HEK293 (cell line): Measurements from ENCODE around the gene MAML2.

Source experiments
- BCL11A ChIP-seq: fragments of 450-650 bp; formaldehyde crosslinking; IDR thresholded peaks from 2 replicates; pipeline ENCODE4 v1.5.1; 2016; ENCODE audit warnings: low read depth, missing biosample characterization, missing genetic modification characterization
- FEZF1 ChIP-seq: fragments of 450-650 bp; formaldehyde crosslinking; IDR thresholded peaks from 2 replicates; pipeline ENCODE4 v1.5.1; 2016; ENCODE audit warnings: missing biosample characterization, missing genetic modification characterization
- GLIS2 ChIP-seq: fragments of 450-650 bp; formaldehyde crosslinking; IDR thresholded peaks from 2 replicates; pipeline ENCODE4 v1.5.1; 2016; ENCODE audit warnings: missing biosample characterization, missing genetic modification characterization
- HIC1 ChIP-seq: fragments of 450-650 bp; formaldehyde crosslinking; IDR thresholded peaks from 2 replicates; pipeline ENCODE4 v1.5.1; 2016; ENCODE audit warnings: missing biosample characterization, missing genetic modification characterization
- INSM2 ChIP-seq: fragments of 450-650 bp; formaldehyde crosslinking; IDR thresholded peaks from 2 replicates; pipeline ENCODE4 v1.5.1; 2016; ENCODE audit warnings: missing biosample characterization, missing genetic modification characterization
- KLF10 ChIP-seq: fragments of 450-650 bp; IDR thresholded peaks from 2 replicates; pipeline ENCODE4 v1.5.1; 2018; ENCODE audit warnings: missing biosample characterization, mild to moderate bottlenecking, missing genetic modification characterization
- MZF1 ChIP-seq: fragments of 450-650 bp; formaldehyde crosslinking; IDR thresholded peaks from 2 replicates; pipeline ENCODE4 v1.5.1; 2017; ENCODE audit warnings: missing biosample characterization, missing genetic modification characterization, borderline replicate concordance
- OSR2 ChIP-seq: fragments of 450-650 bp; formaldehyde crosslinking; IDR thresholded peaks from 2 replicates; pipeline ENCODE4 v1.5.1; 2016; ENCODE audit warnings: missing biosample characterization, missing genetic modification characterization
- RBAK ChIP-seq: fragments of 450-650 bp; formaldehyde crosslinking; IDR thresholded peaks from 2 replicates; pipeline ENCODE4 v1.5.1; 2016; ENCODE audit warnings: missing biosample characterization, missing genetic modification characterization
- SP7 ChIP-seq: fragments of 450-650 bp; formaldehyde crosslinking; IDR thresholded peaks from 2 replicates; pipeline ENCODE4 v1.5.1; 2016; ENCODE audit warnings: missing biosample characterization, missing genetic modification characterization
- TRIM28 ChIP-seq: IDR thresholded peaks from 2 replicates; pipeline ENCODE4 v1.6.1; 2011; ENCODE audit warnings: low read length, control low read depth, borderline replicate concordance
- WT1 ChIP-seq: fragments of 450-650 bp; formaldehyde crosslinking; IDR thresholded peaks from 2 replicates; pipeline ENCODE4 v1.5.1; 2016; ENCODE audit warnings: missing biosample characterization, missing genetic modification characterization
- ZBTB17 ChIP-seq: fragments of 450-650 bp; formaldehyde crosslinking; IDR thresholded peaks from 2 replicates; pipeline ENCODE4 v1.5.1; 2016; ENCODE audit warnings: missing biosample characterization, missing genetic modification characterization
- ZBTB20 ChIP-seq: fragments of 450-650 bp; formaldehyde crosslinking; IDR thresholded peaks from 2 replicates; pipeline ENCODE4 v1.5.1; 2016; ENCODE audit warnings: missing biosample characterization, missing genetic modification characterization
- ZBTB26 ChIP-seq: fragments of 450-650 bp; formaldehyde crosslinking; optimal IDR thresholded peaks from 2 replicates; pipeline ENCODE3; 2016; ENCODE audit warnings: missing biosample characterization, mild to moderate bottlenecking, missing genetic modification characterization
- ZNF292 ChIP-seq: fragments of 450-650 bp; formaldehyde crosslinking; IDR thresholded peaks from 2 replicates; pipeline ENCODE4 v1.5.1; 2016; ENCODE audit warnings: low read depth, missing biosample characterization, missing genetic modification characterization, borderline replicate concordance
- ZNF341 ChIP-seq: fragments of 450-650 bp; formaldehyde crosslinking; IDR thresholded peaks from 2 replicates; pipeline ENCODE4; 2016; ENCODE audit warnings: low read depth, missing biosample characterization, missing genetic modification characterization
- ZNF37A ChIP-seq: fragments of 450-650 bp; IDR thresholded peaks from 2 replicates; pipeline ENCODE4 v1.5.1; 2018; ENCODE audit warnings: missing biosample characterization, missing genetic modification characterization
- ZNF394 ChIP-seq: fragments of 450-650 bp; formaldehyde crosslinking; IDR thresholded peaks from 2 replicates; pipeline ENCODE4 v1.5.1; 2016; ENCODE audit warnings: missing biosample characterization, missing genetic modification characterization, mild to moderate bottlenecking, moderate library complexity, borderline replicate concordance
- ZNF423 ChIP-seq: fragments of 450-650 bp; formaldehyde crosslinking; IDR thresholded peaks from 2 replicates; pipeline ENCODE4 v1.5.1; 2016; ENCODE audit warnings: missing biosample characterization, missing genetic modification characterization
- ZNF623 ChIP-seq: fragments of 450-650 bp; formaldehyde crosslinking; IDR thresholded peaks from 2 replicates; pipeline ENCODE4 v1.5.1; 2016; ENCODE audit warnings: missing biosample characterization, missing genetic modification characterization
- ZNF629 ChIP-seq: fragments of 450-650 bp; formaldehyde crosslinking; IDR thresholded peaks from 2 replicates; pipeline ENCODE4 v1.5.1; 2017; ENCODE audit warnings: missing biosample characterization, missing genetic modification characterization
- ZNF645 ChIP-seq: fragments of 450-650 bp; formaldehyde crosslinking; IDR thresholded peaks from 2 replicates; pipeline ENCODE4; 2016; ENCODE audit warnings: missing biosample characterization, missing genetic modification characterization
- ZNF660 ChIP-seq: fragments of 450-650 bp; IDR thresholded peaks from 2 replicates; pipeline ENCODE4 v1.5.1; 2018; ENCODE audit warnings: missing biosample characterization, mild to moderate bottlenecking, missing genetic modification characterization
- ZNF670 ChIP-seq: fragments of 450-650 bp; formaldehyde crosslinking; IDR thresholded peaks from 2 replicates; pipeline ENCODE4 v1.5.1; 2016; ENCODE audit warnings: missing biosample characterization, missing genetic modification characterization, low read depth
- ZNF768 ChIP-seq: fragments of 450-650 bp; formaldehyde crosslinking; IDR thresholded peaks from 2 replicates; pipeline ENCODE4 v1.5.1; 2018; ENCODE audit warnings: missing biosample characterization, mild to moderate bottlenecking, missing genetic modification characterization
- ZNF785 ChIP-seq: fragments of 450-650 bp; formaldehyde crosslinking; IDR thresholded peaks from 2 replicates; pipeline ENCODE4 v1.5.1; 2016; ENCODE audit warnings: missing biosample characterization, missing genetic modification characterization
- ZNF843 ChIP-seq: fragments of 450-650 bp; formaldehyde crosslinking; IDR thresholded peaks from 2 replicates; pipeline ENCODE4 v1.5.1; 2016; ENCODE audit warnings: missing biosample characterization, missing genetic modification characterization
- ZSCAN30 ChIP-seq: fragments of 450-650 bp; IDR thresholded peaks from 2 replicates; pipeline ENCODE4 v1.5.1; 2018; ENCODE audit warnings: missing biosample characterization, mild to moderate bottlenecking, missing genetic modification characterization, moderate library complexity
- TF ChIP-seq, protein P1 (sequence below): fragments of 450-650 bp; formaldehyde crosslinking; IDR thresholded peaks from 2 replicates; pipeline ENCODE4 v1.5.1; 2016; ENCODE audit warnings: missing biosample characterization, missing genetic modification characterization
- TF ChIP-seq, protein P2 (sequence below): fragments of 450-650 bp; formaldehyde crosslinking; IDR thresholded peaks from 2 replicates; pipeline ENCODE4 v1.5.1; 2017; ENCODE audit warnings: missing biosample characterization, missing genetic modification characterization

Gene MAML2

DNA sequence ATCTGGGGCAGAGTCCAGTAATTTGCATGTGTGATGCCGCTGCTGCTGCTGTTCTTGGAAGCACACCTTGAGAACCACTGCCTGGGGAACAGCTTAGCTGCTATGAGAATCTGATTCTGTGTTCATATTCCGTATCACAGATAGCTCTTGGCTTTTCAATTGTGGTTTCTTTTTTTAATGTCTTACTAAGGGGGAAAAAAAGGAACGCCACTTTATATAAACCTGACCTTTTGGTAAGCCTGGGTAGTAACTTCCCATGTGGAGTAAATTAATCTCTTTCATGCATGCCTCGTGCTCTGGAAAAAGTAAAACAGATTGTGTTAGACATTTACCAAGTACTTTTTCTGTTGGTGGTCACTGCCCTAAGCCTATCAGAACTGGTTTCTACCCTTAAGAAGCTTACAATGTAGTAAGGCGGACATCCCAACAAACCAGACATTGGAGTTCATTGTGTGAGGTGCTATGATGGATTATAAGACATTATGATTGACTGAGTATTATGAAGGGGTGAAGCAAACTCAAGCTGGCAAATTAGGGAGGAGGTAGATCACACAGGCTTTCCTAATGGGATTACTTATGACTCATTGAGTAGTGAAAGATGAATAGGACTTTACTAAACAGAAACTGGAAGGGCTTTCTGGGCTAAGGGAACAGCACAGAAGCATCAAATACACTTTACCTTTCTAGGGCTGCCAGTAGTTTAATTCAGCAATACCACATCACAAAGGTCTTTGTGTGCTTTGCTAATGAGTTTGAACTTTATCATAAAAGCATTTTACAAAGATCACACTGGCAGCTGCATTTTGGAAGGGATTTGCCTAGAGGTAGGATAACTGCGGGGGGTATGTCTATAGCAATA, 64.7 kb downstream of the MAML2 start (continued):
- no peak for TF ChIP-seq ZNF623 (tag by site-specific recombination)
- no peak for TF ChIP-seq ZNF785 (tag by site-specific recombination)
- TF ChIP-seq RBAK (tag by site-specific recombination): no peak
- no peak for TF ChIP-seq ZBTB20 (tag by site-specific recombination)
- TF ChIP-seq, protein P1, sequence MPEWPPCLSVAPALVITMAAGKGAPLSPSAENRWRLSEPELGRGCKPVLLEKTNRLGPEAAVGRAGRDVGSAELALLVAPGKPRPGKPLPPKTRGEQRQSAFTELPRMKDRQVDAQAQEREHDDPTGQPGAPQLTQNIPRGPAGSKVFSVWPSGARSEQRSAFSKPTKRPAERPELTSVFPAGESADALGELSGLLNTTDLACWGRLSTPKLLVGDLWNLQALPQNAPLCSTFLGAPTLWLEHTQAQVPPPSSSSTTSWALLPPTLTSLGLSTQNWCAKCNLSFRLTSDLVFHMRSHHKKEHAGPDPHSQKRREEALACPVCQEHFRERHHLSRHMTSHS (tag by site-specific recombination): no peak
- TF ChIP-seq ZNF394: no peak
- no peak for TF ChIP-seq ZNF37A (tag by site-specific recombination)
- peak; percentile 48; the same call in 1 of the 2 replicates for TF ChIP-seq FEZF1
- TF ChIP-seq, protein P2, sequence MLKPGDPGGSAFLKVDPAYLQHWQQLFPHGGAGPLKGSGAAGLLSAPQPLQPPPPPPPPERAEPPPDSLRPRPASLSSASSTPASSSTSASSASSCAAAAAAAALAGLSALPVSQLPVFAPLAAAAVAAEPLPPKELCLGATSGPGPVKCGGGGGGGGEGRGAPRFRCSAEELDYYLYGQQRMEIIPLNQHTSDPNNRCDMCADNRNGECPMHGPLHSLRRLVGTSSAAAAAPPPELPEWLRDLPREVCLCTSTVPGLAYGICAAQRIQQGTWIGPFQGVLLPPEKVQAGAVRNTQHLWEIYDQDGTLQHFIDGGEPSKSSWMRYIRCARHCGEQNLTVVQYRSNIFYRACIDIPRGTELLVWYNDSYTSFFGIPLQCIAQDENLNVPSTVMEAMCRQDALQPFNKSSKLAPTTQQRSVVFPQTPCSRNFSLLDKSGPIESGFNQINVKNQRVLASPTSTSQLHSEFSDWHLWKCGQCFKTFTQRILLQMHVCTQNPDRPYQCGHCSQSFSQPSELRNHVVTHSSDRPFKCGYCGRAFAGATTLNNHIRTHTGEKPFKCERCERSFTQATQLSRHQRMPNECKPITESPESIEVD (tag by site-specific recombination): peak; percentile 79
- 0 out of 2 replicates have a peak, but pooled peaks have one; percentile 35 for TF ChIP-seq KLF10 (tag by site-specific recombination)
- no peak for TF ChIP-seq GLIS2 (tag by site-specific recombination)
- TF ChIP-seq ZNF843: 0 out of 2 replicates have a peak, but pooled peaks have one; percentile 34
- no peak for TF ChIP-seq ZSCAN30
- no peak for TF ChIP-seq ZNF292
- TF ChIP-seq INSM2 (tag by site-specific recombination): 0 out of 2 replicates have a peak, but pooled peaks have one; percentile 15
- no peak for TF ChIP-seq ZBTB26
- TF ChIP-seq ZNF629 (tag by site-specific recombination): peak; percentile 63; the same call in 1 of the 2 replicates
- 0 out of 2 replicates have a peak, but pooled peaks have one; percentile 16 for TF ChIP-seq ZNF660
- TF ChIP-seq ZNF670 (tag by site-specific recombination): no peak
- no peak for TF ChIP-seq ZNF645
- TF ChIP-seq BCL11A (tag by site-specific recombination): 0 out of 2 replicates have a peak, but pooled peaks have one; percentile 57
- TF ChIP-seq SP7 (tag by site-specific recombination): peak; percentile 72; the same call in 1 of the 2 replicates
- peak; percentile 14; the same call in 1 of the 2 replicates for TF ChIP-seq ZNF341 (tag by site-specific recombination)
- TF ChIP-seq ZNF423: 0 out of 2 replicates have a peak, but pooled peaks have one; percentile 16
- peak; percentile 83; the same call in 1 of the 2 replicates for TF ChIP-seq TRIM28
- TF ChIP-seq ZBTB17 (tag by site-specific recombination): 0 out of 2 replicates have a peak, but pooled peaks have one; percentile 15
- peak; percentile 64; the same call in 1 of the 2 replicates for TF ChIP-seq MZF1
- peak; percentile 95 for TF ChIP-seq OSR2
- TF ChIP-seq HIC1 (tag by site-specific recombination): peak; percentile 40; the same call in 1 of the 2 replicates
- TF ChIP-seq WT1 (tag by site-specific recombination): peak; percentile 97
- TF ChIP-seq ZNF768 (tag by site-specific recombination): no peak
